ENCODE results near the gene SERPINC1.

Gene SERPINC1

GRCh38 chr1:173917149-173917548 lies at the start of gene SERPINC1:
TSS of gene SERPINC1 (minus strand) at chr1:173917327. CDS start at chr1:173917259, 68 bp downstream.
- TF ChIP-seq CTCF (IDR thresholded peaks at IDR 0.05), result no peak

- TF ChIP-seq CTCF (IDR thresholded peaks at IDR 0.05), result no peak
Observed at GRCh38 chr1:173963477-173963876, 46.4 kb upstream of the SERPINC1 start.

- no peak for TF ChIP-seq CTCF (IDR thresholded peaks at IDR 0.05)
Observed at GRCh38 chr1:173960625-173961024, 43.5 kb upstream of the SERPINC1 start.

GRCh38 chr1:173954179-173954578 lies 37.1 kb upstream of the SERPINC1 start:
- TF ChIP-seq CTCF (IDR thresholded peaks at IDR 0.05), result no peak

GRCh38 chr1:173948594-173948993 lies 31.5 kb upstream of the SERPINC1 start:
- TF ChIP-seq CTCF (IDR thresholded peaks at IDR 0.05), result no peak

- no peak for TF ChIP-seq CTCF (IDR thresholded peaks at IDR 0.05)
Observed at GRCh38 chr1:173946380-173946921, 29.3 kb upstream of the SERPINC1 start.

- no peak for TF ChIP-seq CTCF (IDR thresholded peaks at IDR 0.05)
Observed at GRCh38 chr1:173937062-173937461, 19.9 kb upstream of the SERPINC1 start.

GRCh38 chr1:173934440-173934839 lies 17.3 kb upstream of the SERPINC1 start:
- TF ChIP-seq CTCF (IDR thresholded peaks at IDR 0.05), result no peak

All from LNCAP (cell line).